Retina (tissue), 1 donor: ENCODE results near the gene ACBD4.

Experiments used
- DNase-seq: peaks from one replicate; pipeline ENCODE4 v3.0.0-alpha.2; 2016

The ACBD4 gene

GRCh38 chr17:45161288-45162024, 26.0 kb downstream of the ACBD4 start, which contains the start of gene HEXIM2:
Gene HEXIM2, plus strand, starts transcription at chr17:45161875. Its CDS starts 919 bp downstream, at chr17:45162794.
- DNase-seq, result peak; percentile 100

- no peak for DNase-seq
Observed at GRCh38 chr17:45162025-45162687, 26.7 kb downstream of the ACBD4 start.

DNA sequence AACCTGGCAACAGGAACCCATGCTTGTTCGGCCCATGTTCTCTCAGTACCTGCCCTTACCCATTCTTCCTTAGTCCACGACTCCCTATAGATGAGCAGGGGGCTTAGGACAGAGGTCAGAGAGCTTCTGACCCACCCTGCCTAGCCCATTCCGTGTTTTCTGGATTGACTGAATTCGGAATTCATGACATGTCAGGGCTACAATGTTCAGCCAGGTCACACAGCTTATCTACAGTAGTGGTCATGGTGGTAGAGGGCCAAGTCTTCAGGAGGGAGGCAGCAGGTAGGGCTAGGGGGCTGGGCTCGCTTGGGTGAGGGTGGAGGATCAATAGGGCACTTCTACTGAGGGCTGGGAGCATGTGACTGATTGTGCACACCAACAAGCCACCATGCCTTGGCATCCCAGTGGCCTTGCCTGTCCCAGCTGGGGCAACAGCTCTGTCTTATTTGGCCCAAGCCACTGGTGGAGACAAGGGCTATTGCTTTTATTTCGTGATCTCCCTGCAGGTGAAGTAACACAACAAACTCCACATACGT, 29.3 kb downstream of the ACBD4 start:
- DNase-seq, result no peak

DNA sequence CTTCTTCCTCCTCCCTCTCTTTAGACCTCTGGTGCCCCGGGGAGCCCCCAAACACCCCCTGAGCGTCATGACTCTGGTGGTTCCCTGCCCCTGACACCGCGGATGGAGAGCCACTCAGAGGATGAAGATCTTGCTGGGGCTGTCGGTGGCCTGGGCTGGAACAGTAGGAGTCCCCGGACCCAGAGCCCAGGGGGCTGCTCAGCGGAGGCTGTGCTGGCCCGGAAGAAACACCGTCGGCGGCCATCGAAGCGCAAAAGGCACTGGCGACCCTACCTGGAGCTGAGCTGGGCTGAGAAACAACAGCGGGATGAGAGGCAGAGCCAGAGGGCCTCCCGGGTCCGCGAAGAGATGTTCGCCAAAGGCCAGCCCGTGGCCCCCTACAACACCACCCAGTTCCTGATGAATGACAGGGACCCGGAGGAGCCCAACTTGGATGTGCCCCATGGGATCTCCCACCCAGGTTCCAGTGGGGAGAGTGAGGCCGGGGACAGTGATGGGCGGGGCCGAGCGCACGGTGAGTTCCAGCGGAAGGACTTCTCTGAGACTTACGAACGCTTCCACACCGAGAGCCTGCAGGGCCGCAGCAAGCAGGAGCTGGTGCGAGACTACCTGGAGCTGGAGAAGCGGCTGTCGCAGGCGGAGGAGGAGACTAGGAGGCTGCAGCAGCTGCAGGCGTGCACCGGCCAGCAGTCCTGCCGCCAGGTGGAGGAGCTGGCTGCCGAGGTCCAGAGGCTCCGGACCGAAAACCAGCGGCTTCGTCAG, 33.7 kb downstream of the ACBD4 start:
- DNase-seq, result no peak

- no peak for DNase-seq
Observed at GRCh38 chr17:45170280-45170930, 34.9 kb downstream of the ACBD4 start.

DNA sequence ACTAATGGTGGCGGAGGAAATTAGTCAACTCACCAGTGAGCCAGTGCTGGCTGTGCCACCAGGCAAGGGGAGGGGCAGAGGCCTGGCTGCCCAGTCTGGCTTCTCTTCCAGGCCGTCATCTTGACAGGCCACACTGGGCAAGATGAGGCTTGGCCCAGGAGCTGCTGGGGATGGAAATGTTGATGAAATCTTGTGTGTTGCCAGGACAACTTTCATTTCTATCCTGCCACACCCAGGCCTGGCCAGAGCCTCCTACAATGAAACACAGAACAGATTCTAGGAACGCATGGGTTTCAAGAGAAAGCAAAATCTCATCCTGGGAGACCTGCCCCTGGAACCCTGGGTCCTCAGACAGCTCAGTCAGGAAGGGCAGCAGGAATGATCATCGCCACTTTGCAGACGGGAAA, 35.4 kb downstream of the ACBD4 start:
- DNase-seq, result no peak

GRCh38 chr17:45171338-45172231, 36.1 kb downstream of the ACBD4 start:
- peak; percentile 77 for DNase-seq

- no peak for DNase-seq
Observed at GRCh38 chr17:45172232-45172540, 36.7 kb downstream of the ACBD4 start.

- peak; percentile 82 for DNase-seq
Observed at GRCh38 chr17:45172541-45173286, 37.2 kb downstream of the ACBD4 start.

DNA sequence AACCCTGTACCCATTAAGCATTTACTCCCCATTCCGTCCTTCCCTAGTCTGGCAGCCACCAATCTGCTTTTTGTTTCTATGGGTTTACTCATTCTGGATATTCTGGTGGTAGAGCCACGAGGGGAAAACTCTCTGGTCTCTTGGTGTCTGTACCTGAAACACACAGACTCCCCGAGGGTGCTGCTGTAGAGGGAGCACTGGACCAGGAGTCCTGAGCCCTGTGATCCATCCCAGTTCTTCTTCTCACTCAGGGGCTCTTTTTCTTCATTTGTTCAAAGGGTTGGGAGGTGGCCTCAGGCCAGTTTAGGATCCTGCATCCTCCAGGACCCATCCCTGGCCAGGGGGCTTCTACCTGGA, 40.2 kb downstream of the ACBD4 start:
- no peak for DNase-seq

DNA sequence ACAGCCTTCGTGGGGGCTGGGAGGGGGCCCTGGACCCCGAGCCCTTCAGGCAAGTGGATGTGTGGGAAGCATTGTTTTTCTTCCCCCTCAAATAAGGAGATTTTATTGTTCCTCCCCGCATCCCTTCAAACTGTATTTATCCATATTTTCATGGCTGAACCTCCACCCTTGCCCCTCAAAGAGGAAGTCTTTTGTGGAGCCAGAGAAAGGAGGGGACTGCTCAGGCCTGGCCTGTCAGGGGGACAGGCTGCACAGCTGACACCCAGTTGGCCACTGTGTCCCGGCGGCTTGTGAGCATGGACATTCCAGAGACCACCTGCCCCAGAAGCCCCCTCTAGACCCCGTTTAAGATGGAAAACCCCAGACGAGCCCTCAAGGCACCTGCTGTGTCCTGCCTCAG, 42.1 kb downstream of the ACBD4 start:
- DNase-seq, result no peak

DNA sequence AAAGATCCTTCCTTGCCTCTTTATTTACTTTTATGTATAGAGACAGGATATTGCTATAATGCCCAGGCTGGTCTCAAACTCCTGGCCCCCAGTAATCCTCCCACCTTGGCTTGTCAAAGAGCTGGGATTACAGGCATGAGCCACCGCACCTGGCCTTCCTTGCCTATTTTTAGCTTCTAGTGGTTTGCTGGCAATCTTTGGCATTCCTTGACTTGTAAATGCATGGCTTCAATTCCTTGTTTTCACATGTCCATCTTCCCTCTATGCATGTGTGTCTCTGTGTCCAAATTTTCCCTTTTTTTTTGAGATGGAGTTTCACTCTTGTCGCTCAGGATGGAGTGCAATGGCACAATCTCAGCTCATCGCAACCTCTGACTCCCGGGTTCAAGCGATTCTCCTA, 48.7 kb downstream of the ACBD4 start:
- no peak for DNase-seq

GRCh38 chr17:45186801-45187354, 51.4 kb downstream of the ACBD4 start:
- no peak for DNase-seq

DNA sequence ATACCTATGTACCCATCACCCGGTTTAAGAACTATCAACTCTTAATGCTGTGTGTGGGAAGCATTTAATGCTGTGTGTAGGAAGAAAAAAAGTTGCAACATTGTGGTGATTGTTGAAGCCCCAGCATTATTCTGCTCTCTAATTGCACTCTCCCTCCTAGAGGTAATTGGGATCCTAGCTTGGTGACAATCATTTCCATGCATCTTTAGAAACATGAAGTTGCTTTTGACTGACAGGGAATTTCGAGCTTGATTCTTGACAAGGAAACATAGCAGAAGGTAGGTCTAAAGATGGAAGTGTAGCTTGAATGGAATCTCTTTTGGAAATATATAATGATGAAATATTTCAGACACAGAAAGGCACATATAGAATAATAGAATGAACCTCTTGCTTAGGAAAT, 53.5 kb downstream of the ACBD4 start:
- DNase-seq, result no peak

DNA sequence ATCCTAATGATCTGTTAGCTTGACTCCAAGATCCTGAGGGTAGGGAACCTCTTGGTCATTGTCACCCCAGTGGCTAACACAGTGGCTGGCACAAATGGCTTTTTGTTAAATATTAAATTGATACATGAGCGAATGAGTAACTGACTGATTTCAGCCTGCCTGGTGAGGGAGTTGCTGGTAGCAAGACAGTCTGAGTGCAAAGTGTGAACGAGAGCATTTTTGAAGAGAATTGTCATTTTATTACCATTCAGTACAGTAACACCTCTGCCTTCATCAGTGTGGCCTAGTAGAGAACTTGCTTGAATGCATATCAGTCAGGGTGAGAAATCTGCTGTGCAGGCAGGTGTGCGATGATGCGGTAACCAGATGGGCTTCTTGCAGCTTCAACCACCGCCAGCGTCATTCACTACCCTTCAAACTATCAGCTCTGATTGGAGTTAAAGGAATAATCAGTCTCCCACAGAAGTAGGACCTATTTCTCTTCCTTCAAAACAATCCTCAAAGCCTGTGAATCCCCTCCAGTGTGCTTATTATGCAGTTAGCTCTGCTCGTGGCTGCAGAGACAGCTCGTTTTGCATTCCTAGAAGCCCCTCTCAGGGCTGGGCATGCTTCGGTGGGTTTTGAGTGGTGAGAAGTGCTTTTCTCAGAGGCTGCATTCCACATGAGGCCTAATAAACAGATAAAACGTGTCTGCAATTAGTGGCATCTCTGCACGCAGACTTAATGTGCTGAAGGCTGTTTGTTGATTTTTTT, 55.2 kb downstream of the ACBD4 start:
- peak; percentile 36 for DNase-seq
